ACHN (cell line): ENCODE data around the gene TNS3.
"Not testable (repeated sequence)": the region's sequence is repeated elsewhere in the genome, so short reads cannot be mapped to it uniquely, and the experiment has no call there.

Source experiments
- DNase-seq: peaks from one replicate; pipeline ENCODE4 v3.0.0-alpha.2; 2015
- in situ Hi-C: cut with HindIII; loops from 2 replicates; pipeline ENCODE4 v1.10.0; 2017; ENCODE audit warnings: low sequenced_read_pairs, low pct_ligation_motif_present, low pct_unique_long_range_greater_than_20kb

Gene TNS3

DNA sequence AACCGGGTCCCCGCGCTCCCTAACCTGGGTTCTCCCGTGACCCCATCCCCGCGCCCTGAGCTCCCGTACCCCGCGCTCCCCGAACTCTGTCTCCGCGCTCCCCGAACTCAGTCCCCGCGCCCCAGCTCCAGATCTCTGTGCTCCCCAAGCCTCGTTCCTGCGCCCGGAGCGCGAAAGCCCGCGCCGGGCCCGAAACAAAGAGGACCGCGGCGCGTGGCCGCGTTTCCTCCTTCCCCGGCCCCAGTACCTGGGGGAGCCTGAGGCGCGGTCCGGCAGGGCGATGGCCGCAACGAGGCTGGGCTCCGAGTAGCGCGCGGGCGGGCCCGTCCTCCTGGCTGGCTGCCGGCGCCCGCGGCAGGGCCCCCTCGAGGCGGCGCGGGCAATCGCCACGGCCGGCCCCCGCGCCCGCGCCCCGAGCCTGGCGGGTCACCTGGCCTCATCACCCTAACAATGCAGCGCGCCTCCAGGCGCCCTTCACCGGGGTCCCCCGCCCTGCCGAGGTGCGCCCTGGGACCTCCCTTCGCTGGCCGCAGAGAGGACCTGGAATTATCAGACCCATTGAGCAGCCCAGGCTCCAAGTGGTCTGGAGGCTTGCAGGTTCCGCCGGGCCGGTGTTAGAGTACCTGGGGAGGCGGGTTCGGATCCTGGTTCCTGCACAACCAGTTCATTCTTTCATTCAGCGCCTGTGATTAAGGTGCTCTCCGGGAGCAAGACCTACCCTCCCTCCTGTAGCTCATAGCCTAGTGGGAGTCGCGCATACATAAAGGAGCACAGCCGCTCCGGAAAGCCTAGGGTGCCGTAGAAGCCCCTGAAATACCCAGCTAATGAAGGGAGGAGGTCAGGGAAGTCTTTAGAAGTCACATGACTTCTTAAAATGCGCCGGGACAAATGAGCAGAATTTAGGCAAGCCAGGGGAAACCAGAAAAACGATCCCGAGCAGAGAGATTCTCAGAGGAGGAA lies at the start of gene TNS3:
TSS of gene TNS3 (minus strand) at position 308 of the 960 bp plus-strand sequence. CDS start 142,475 bp downstream, outside the sequence.
- DNase-seq, result peak; percentile 73
- in situ Hi-C loops, result no loop called here

DNA sequence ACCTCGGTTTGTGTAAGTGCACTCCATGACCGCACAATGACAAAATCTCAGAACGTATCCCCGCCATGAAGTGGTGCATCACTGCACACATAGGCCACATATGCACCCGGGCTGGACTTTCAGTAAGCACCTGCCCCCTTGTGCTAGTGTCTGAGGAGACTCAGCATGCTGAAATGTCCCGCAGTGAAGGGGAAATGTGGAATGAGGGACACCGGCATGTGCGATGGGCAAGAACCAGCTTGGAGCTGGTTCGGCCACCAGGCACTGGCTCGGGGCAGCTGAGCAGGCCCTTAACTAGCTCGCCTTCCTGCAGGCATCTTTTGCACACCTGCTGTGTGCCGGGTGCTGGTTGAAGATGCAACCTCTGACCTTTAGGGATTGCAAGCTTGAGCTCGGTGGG lies 49.8 kb upstream of the TNS3 start:
- in situ Hi-C loops, result no loop called here

DNA sequence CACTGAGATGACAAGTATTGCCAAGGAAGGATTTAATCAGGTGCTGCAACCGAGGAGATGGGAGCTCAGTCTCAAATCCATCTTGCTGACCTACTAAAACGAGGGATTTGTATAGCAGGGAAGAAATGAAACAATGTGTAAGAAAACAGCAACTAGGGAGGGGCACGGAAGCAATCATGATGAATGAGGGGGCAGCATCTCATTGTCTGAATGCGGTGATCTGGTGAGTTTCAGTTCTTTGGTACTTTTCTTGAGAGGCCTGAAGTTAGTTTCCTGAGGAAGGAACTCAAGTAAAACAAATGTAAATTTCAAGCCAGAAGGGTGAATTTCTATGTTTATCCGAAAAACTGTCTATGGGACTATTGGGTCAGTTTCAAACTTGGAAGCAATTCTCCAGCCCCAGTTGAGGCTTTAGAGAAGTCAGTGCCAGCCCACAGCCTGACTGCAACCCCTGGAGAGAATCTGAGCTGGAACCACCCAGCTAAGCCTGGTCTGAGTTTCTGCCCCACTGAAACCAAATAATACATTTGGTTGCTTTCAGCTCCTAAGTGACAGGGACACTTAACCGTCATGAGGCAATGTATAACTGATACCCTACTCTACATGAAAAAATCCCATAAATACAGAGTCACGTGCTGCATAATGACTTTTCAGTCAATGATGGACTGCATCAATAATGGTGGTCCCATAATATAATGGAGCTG lies 45.8 kb upstream of the TNS3 start:
- in situ Hi-C loops, result no loop called here
- DNase-seq, result no peak

More for the DNA sequence above, 49.8 kb upstream of the TNS3 start:
- no peak for DNase-seq

DNA sequence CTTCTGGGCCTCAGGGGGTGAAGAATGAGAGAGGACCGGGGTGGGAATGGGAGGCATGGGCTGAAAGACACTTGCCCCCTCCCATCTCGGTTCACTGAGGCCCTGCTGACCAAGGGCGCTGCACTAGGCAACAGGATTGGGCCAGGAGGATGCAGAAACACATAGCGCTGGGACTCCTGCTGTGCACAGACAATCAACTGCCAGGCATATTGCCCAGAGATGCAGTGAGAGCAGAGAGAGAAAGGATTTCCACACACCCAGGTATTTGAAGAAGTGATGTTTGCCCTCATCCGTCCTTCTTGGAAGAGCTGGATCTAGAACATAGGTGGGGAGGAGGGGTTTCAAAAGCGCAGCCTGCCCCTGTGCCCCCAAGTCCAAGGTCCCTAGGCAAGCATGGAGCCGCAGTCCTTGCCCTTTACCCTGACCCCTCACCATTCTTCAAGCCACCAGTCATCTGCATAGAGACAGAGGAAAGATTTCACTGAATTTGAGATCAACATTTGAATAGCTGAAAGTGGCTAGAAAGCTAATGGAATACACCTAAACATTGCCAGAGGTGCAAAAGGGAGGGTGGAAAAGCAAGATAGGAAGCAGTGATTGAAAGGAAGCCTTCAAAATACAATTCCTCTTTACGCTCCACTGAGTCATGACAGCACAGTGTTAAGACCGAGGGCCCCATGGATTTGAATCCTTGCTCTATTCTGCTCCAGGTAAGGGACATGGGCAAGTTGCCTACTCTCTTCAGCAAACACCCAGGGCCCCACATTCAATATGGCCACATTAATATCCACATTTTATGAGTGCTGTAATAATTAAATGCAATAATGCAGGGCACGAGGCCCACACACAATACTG lies 44.2 kb upstream of the TNS3 start:
- in situ Hi-C loops, result no loop called here

DNA sequence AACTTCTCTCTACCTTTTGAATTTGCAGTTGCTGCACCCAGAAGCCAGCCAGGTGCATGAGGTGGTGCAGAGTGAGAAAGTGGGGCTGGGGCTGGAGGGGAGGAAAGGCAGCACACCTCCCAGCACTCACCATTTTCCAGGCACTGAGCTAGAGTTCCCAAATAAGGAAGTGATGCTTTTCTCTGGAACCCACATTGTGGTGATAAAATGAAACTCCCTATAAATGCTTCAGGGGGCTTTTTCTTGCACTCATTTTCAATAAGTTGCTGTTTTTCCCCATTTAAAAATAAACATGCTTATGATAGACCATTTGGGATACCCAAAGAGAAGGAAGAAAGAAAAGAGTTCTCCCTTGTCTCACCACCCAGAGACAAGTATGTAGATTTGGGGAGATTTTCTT lies 42.8 kb upstream of the TNS3 start:
- no peak for DNase-seq

More for the DNA sequence above, 44.2 kb upstream of the TNS3 start:
- DNase-seq, result no peak

DNA sequence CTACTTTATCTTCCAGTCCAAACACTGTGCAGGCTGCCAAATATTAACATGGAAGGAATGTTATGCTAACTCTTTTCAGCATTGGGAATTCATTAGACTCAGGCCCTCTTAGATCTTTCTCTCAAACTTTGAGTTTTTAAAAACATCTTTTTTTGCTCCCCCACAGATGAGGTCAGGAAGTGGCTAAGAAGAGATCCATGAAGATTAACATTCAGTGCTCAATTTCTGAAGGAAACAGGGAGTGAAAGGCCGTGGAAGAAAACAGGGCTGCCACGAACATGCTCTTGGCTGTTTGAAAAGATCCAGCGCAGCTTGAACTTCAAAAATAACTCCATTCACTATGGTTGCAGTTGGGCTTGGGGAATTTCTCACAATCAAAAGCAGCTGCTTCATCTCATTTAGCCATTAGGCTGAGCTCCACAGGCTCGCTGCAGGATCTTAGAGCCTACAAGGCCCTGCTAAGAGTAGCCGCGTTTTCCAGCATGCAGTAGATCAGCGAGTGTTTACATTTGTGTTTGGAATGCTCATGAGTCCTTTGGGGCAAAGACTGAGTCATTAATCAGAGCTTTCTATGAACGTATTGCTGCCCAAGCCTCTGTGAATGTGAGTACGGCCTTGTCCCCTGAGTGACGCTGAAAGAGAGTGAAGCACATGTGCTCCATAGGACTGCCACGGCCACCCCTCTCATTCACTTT lies 41.2 kb upstream of the TNS3 start:
- in situ Hi-C loops, result no loop called here
- DNase-seq, result no peak

More for the DNA sequence above, 42.8 kb upstream of the TNS3 start:
- in situ Hi-C loops, result no loop called here

DNA sequence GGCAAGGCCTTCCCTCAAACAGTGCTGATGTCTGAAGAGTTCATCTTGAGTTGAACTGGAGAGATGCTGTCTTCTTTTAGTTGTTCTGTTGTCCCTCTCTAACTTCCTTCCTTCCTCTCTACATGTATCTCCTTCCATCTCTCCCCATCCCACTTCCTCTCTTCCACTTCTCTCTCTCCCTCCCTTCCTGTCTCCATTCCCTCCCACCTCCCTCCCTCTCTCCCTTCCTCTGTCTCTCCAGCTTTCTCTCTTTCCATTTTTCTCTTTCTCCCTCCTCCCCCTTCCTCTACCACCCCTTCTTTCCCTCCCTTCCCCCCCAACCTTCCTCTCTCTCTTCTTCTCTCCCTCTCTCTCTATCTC lies 40.7 kb upstream of the TNS3 start:
- DNase-seq, result no peak

DNA sequence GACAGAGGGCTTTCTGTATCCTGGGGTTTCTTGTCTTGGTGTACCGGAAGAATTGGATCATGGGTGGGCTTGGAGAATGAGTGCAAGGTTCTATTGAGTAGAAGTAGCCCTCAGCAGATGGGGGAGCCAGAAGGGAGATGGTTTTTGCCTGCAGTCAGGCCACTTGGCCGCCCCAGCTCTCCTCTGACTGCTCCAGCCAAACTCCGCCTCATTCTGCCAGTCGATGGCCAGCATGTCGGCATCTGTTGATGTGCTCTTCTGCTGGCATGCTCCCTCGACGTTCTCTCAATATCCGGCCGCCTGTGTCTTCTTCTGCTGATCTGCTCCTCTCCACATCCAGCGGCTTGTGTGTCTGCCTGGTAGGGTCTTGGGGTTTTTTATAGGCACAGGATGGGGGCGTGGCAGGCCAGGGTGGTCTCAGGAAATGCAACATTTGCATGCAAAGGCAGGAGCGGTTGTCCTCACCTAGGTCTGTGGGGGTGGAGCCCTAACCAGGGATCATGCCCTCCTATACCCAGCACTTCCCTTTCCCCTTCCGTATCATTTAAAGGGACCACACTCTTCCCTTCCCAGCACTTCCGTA lies 40.2 kb upstream of the TNS3 start:
- in situ Hi-C loops, result no loop called here
- DNase-seq, result no peak

More for the DNA sequence above, 40.7 kb upstream of the TNS3 start:
- in situ Hi-C loops, result no loop called here

DNA sequence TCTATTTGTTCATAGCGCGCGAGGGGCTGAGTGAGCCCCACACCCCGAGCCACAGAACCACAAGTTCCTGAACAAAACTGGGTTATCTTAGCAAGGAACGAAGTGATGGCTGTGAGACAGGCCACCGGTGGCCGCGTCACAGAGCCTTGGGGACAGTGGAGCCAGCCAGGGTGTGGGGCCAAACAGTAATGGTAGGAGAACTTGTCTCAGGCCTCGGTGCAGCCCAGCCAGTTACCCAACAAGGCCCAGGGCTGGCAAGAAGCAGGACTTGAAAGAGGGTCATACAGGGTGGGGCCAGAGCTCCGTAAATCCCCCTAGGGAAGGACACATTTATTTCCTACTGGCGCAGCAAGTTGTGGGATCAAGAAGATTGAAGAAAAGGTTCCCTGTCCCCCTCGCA lies 39.4 kb upstream of the TNS3 start:
- DNase-seq, result no peak
- in situ Hi-C loops, result no loop called here

DNA sequence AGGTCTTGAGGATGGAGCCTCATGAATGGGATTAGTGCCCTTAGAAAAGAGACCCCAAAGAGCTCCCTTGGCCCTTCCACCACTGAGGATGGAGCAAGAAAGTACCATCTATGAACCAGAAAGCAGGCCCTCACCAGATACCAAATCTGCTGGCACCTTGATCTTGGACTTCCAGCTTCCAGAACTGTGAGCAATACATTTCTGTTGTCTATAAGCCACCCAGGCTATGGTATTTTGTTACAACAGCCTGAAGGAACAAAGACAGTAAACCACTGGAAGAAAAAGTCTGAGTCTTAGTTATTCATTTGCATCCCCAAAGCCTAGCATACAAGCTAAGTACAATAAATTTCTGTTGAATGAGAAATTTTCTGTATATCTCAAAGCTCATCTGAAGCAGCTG lies 37.9 kb upstream of the TNS3 start:
- DNase-seq, result no peak

DNA sequence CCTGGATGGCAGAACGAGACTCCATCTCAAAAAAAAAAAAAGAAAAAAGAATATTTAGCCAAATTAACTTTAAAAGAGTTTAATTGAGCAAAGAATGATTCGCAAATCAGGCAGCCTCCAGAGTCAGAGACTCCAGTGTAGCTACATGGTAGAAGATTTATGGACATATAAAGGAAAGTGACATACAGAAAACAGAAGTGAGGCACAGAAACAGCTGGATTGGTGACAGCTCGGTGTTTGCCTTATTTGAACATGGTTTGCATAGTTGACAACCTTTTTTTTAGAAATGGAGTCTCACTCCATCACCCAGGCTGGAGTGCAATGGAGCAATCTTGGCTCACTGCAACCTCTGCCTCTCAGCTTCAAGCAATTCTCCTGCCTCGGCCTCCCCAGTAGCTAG lies 35.2 kb upstream of the TNS3 start:
- in situ Hi-C loops, result no loop called here
- no peak for DNase-seq

More for the DNA sequence above, 37.9 kb upstream of the TNS3 start:
- in situ Hi-C loops, result no loop called here

DNA sequence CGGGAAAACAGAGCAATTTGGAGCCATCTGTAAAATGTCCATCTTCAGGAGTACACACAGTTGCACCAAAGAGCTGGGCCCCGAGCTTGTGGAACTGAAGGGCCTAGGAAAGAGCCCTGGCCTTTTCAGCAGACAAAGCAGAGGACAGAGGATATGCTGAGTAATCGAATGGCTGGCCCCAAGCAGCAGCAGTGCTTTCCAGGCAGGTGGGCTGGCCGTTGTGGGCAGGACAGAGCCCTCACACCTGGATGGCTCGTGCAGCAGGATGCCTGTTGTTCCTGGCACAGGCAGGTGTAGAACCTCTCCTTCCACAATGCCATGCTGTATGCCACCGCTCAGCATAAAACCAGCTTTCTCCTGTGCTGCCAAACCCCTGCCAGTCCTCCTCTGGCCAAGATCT lies 32.5 kb upstream of the TNS3 start:
- no peak for DNase-seq
- in situ Hi-C loops, result no loop called here

DNA sequence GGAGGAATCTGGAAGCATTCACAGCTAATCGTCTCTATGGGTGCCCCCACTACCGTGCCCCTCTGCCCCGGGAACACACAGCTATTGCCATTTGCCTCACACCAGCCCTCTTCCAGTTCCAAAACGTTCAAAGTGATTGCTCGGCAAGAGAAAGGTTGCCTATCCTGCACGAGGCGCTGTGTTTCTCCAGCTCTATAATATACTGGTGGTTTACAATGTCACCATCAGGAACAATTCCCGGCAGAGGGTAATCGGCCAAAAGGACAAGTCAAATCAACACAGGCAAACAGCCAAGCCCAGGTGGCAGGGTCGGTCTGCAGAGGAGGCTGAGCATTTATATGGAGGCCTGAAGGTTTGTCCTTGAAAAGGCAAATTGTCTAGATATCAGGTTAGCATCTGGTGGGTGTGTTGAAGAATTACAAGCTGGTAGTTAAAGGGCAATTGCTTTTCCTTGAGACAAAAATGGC lies 29.2 kb upstream of the TNS3 start:
- no peak for DNase-seq
- in situ Hi-C loops, result no loop called here

DNA sequence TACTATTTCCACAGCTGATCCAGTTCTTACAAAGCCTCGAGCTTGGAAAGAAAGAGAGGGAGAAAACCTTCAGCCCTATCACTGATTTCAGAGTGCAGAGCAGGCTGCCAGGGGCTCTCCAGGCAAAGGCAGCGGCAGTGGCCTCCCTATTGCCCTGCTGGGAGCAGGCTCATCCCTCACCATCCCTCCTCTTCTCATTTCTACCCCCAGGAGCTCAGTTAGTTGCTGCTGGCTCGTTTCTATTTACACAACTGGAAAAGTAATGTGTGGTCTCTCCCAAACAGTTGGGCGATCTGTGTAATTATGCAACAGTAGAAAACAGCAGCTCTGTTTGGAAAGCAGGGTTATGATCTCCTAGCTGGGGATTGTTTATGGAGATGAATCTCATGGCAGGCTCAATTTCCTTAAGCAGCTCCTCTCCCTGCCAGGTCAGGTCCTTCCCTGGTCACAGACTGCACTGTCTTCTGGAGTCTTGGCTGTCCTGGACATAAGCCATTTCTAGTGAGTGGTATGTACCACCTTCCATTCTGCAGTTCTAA lies 28.7 kb upstream of the TNS3 start:
- no peak for DNase-seq
- in situ Hi-C loops, result no loop called here

DNA sequence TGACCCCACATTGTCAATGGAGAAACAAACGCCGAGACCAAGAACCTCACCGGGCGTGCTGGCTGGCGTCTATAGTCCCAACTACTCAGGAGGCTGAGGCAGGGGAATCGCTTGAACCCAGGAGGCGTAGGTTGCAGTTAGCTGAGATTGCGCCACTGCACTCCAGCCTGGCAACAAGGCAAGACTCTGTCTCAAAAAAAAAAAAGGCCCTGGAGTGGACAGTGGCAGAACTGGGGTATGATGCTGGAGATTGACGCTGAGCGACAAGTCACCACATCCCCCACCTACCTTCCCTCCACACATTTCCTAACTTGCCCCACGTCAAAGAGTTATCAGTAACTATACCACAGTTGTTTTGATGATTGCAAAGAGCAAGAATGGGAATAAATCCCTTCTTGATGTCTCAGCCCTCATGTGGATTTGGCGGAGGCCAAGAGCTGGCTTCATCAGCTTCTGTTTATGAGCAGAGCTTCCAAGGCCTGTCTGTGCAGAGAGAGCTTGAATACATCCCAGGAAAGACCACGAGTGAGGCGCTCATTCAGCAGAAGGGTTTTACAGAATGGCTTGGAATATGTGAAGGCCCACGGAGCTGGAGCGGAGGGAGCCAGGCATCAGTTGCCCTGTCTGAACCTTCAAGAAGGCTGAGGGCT lies 28.0 kb upstream of the TNS3 start:
- in situ Hi-C loops, result no loop called here
- DNase-seq, result no peak

DNA sequence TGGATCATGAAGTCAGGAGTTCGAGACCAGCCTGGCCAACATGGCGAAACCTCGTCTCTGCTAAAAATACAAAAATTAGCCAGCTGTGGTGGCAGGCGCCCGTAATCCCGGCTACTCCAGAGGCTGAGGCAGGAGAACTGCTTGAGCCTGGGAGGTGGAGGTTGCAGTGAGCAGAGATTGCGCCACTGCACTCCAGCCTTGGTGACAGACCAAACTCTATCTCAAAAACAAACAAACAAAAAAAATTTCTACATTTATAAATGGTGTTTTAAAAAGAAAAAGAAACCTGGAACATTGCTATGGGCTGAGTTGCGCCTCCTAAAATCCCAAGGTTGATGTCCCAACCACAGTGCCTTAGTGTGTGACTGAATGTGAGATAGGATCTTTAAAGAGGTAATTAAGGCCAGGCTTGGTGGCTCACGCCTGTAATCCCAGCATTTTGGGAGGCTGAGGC lies 24.7 kb upstream of the TNS3 start:
- DNase-seq, in situ Hi-C loops: not testable (repeated sequence)
